HG02588 (cell line): ENCODE data around the gene SKOR2.

Experiments
- ATAC-seq: cut with Tn5 transposase; IDR thresholded peaks from one replicate; pipeline ENCODE4 v1.9.1; 2021; ENCODE audit warnings: mild to moderate bottlenecking, moderate library complexity; ENCODE audit not compliant: unreplicated experiment

SKOR2 gene

DNA sequence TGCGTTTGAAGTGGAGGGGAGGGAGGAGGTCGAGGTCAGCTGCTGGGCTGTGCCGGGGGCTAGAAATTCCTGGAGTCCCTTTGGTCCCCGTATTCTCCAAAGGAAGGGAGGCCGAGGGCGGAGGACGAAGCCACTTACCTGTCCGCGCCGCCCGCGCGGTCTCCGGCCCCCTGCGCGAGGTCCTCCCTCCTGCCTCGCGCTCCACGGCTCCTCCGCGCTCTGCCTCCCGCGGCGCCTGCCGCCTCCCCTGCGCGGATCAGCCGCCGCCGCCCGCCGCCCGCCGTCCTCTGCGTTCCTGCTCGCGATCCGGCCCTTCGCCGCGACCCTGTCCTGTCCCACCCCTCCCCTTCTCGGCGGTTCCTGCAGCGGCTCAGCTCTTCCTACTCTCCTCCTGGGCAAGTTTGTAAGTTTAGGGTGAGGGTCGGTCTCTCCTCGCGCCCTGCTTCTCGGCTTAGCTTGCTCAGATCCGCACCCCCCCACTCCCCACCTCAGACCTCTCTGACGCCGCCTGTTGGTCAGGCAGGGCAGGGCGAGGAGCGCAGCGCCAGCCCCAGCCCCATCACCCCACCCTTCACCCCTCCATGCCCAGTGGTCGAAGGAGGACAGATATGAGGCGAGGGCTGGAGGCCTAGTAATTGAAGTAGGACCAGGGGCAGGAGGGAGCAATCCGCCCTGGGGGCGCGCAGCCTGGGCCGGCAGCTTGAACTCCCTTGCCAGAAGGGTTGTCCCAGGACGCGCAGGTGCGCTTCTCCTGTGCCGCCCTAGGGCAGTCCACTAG, 9.7 kb upstream of the SKOR2 start:
- ATAC-seq: no peak

DNA sequence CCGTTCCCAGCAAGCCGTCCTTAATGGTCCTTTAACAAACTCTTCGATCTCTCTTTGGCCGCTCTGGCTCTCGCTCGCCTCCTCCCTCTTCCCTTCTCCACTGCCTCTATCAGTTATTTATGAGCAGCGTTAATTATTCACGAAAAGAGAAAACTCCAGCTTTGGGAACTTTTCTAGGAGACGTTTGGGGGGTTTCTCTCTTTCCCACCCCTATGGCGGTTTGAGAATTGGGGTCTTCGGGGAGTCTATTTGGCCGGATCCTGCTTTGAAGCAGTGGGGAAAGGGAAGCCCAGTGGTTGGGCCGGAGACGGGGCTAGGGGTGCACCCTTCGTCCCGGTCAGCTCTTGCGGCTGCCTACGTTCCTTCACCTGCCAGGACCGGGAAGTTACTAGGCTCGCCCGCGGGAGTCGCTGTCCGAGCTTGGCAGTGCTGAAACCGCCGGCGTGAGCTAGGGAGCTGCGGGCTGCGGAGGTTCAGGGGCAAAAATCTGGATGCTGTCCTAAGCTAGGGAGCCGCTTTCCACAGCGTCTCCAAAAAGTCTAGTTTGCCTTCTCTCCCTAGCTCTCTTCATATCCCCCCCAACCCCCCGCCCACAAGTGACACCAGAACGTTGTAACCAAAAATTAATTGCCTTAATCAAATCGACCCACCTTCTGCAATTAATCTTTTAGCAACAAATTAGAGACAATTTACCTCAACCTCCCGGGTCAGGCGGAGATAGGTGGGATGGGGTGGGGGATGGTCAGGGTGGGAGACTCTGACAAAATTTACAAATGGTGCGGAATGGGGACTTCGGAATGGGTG, 8.9 kb upstream of the SKOR2 start:
- no peak for ATAC-seq

DNA sequence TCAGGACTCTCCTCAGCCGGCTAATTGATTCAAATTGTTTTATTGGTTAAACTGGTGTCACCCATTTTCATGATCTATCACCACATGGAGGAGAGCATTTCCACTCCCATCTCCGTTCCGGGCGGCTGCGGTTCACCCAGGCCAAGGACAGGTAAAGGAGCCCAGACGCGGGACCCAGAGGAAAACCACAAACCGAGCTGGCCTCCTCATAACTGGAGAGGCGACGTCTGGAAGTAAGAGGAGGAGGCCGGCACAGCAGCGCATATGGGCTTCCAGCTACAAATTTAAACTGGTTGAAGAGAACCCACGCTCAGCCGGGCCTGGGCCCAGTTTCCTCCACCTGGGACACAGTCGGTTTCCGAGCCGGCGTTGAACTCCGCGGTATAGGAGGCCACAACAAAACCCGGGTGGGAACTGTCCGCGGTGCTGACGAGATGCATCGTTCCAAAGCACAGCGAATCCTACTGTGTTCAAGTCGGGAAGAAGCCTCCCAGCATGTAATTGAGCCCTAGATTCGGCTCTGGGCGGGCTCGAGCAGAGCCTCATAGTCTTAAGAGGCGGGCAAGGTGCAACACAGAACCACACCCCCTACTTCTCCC, 3.0 kb upstream of the SKOR2 start:
- no peak for ATAC-seq

DNA sequence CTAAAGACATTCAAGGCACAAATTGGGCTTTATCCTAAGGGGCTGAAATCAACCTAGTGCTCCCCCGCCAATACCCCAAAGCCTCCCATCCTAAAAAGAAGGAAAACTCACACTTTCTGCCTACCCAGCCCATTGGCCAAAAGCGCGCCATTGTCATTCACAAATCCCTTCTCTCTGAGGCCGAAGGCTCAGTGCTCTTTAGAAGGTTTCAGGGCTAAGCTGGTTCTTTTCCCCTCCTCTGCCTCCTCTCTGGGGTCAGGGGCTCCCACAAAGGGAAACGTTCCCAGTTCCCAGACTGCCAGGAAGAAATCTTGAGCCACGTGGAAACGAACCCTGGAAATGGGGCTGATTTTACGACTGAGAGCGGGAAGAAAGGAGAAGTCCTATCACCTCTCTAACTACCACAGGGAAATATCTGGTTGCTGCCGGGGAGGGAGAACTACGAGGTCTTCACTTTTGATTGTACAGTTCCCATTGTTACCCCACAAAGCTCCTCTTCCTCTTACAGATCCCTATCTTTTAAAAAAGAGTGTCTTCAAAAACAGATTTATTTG, 1.7 kb upstream of the SKOR2 start:
- ATAC-seq: no peak

DNA sequence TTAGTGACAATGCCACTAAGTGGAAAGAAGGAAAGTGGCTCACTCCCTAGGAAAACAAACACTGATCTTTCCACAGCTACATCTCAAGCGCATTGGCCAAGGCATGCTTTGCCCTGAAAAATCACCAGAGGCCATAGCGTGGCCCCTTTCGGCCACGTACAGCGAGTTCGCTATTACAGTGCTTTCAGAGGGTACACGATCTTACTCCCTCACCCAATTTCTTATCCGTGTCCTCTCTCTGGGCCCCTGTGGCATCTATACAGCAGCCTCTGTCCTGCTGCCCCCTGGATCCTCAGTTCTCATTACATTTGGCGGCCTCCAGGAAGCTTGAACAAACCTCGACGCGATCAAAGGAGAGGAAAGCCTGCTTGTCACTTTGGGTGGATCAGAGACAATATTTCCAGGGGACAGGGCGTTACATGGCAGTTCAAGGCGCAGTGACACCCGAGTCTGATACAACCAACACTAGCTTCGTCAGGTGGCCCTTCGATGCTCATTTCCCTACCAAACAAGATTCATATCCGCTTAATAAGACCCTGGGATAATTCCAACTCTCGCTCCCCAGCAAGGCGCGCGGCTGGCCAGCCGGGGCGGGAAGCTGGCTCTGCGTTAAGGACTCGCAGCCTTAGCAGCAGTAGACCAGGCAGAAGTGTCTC, 941 bp downstream of the SKOR2 start:
- no peak for ATAC-seq

DNA sequence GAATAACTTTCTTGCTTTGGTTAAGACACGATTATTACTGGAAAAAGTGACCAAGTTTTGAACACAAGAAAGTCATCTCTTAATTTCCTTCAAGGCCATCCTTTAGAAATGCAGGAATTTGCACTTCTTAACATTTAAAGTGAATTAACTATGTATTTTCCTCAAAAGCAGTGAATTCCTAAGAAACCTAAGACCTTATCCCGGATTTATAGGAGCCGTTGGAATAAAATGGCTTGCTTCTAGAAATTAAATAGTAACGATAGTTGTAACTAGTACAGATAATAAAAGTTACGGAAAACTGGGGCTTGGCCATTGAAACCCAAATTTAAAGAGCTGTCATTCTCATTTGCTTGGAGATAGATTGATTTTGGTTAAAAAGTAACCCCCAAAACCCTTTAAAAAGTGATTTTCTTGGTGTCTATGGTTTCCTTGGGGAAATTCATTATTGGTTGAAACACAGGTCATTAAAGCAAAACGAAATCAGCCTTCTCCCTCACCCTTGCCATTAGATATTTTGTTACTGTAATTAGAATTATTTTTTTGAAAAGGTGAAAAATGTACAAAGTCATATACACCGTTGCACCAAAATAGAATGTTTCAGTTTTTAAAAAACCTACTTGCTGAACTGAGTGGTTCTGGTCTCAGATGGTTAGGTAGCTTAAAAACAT, 2.0 kb downstream of the SKOR2 start:
- no peak for ATAC-seq

DNA sequence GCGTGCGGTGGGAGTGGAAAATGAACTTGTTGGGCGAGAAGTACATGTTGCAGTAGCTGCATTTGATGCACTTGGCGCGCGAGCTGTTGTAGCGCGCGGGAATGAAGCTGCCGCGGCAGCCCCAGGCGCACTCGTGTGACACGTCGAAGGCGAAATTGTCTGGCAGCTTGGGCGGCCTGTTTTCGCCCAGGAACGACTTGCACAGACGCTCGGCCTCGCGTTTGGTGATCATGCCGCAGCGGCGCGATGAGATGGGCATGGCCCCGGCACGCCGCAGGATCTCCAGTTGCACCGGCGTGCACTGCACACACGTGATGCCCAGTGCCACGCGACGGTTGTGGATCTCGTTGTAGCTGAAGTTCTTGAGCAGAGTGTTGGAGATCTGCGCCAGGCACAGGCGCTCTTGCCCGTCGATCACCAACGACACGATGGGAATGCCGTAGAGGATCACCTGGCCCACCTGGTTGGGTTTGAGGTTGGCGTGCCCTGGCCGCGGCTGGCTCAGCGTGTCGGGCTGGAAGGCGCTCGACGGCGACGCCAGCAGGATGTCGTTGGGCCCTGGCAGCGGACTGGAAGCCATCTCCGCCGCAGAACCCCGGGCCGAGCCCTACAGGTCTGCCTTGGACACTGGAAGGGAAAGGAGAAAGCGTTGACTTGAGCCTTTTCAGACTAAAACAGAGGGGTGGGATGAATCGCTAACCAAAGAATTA, 2.7 kb downstream of the SKOR2 start:
- ATAC-seq: no peak

DNA sequence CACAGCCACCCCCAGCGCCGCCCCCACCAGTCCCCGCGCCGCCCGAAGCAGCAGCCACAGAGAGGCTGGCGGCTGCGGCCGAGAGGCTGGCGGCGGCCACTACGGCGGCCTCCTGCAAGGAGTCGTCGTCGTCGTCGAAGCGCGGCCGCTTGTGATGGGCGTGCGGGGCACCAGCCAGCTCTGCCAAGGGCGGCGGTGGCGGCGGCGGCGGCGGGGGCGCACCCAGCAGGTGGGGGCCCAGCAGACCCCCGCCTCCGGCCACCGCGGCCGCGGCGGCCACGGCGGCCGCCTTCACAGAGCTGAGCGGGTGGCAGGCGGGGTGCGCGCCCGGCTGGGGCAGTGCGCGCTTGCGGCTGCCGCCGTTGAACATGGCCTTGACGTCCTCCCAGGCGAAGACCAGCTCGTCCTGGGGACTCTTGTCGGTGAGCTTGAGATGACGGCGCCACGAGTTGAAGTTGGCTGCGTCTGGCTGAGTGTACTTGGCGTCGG, 3.3 kb downstream of the SKOR2 start:
- ATAC-seq: no peak

DNA sequence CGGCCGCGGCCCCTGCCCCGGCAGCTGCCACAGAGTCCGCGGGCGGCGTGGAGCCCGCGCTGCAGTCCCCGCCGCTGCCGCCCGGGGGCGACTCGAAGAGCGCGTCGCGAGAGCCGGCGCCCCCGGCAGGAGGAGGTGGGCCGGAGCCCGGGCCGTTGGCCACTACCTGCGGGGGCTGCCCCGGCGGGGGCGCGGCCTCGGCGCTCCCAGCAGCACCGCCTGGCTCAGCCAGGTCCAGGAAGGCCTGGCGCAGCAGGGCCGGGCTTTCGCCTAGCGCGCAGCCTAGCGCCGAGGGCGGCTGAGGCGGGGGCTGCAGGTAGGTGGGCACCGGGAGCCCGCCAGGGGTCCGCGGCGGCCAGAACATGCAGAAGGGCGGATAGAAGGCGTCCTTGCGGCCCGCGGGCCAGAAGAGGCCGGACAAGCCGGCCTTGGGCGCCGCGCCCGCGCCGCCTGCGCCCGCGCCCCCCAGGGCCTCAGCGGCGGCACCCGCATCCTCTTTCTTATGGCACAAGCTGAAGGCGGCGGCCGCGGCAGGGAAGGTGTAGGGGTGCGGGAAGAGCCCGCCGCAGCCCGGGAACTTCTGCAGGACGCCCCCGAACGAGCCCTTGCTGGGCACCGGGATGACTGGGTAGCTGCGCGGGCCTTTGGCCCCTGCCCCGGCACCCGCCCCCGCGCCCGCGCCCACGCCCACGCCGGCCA, 3.9 kb downstream of the SKOR2 start:
- no peak for ATAC-seq

DNA sequence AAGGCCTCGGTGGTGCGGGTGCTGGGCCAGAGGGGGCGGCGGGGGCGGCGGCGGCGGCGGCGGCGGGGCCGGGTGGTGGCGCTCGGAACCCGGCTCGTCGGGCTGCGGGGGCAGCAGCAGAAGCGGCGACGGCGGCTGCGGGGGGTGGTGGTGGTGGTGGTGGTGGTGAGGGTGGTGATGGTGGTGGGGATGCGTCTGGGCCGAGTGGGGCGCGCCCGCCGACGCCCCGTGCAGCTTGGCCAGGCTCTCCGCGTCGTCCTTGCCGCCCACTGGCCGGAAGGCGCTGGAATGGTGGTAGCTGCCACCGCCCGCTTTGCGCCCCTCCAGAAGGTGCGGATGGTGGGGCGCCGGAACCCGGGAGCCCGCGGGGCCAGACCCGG, 4.4 kb downstream of the SKOR2 start:
- ATAC-seq: no peak

DNA sequence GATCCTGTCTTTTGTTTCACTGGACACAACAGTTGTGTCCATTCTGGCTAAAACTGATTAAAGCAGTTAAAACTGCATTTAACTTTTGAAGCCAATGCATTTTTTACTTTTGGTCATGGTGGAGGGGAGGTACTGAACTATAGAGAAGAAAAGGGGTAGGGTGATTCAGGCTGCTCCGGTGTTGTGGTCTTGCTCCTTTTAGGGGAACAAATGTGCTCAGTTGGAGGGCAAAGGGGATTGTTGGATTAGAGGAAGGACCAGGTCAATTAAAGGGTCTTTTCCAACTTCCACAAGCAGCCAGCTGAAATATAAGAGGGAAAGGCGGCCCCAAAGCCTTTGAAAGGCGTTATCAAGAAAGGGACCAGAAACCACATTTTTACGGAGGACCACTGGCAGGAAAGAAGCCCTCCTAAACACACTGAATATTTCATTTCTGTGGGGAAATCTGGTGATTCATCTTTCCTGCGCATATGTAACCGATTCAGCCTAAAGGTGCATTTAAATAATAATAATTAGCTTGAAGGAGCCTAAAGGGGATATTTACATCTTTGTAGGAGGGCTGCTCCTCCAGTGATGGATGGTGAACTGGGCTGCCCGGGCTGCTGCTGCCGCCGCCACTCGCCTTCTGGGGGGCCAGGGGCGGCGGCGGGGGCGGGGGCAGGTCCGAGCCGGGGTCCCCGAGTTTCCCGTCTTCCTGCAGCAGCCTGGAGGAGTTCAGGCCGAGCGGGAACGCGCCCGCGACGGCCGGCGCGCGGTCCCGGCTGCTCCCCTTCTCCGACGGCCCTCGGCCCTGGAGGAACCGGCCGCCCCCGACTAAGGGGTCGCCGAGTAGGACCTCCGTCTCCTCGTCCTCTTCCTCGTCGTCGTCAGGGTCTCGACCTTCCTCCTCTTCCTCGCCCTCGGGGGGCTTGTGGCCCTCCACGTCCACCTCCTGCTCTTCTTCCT, 5.2 kb downstream of the SKOR2 start:
- no peak for ATAC-seq

DNA sequence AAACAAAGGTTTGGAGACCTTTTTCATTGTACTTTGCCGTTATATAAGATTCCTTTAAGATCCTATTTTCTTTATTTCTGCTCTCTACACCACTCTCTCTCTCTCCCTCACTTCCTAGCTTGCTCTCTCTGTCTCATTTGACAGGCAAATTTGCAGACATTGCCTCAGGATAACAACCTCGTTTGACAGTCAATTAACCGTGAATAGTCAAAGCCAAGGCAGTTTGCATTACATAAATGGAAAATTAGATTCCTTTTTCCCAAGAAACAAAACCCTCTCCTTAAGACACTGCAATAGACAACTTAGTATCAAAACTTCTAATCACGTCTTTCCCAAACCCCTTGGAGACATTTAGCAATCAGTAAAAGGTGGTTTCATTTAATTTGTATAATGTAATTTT, 7.4 kb downstream of the SKOR2 start:
- ATAC-seq: no peak

DNA sequence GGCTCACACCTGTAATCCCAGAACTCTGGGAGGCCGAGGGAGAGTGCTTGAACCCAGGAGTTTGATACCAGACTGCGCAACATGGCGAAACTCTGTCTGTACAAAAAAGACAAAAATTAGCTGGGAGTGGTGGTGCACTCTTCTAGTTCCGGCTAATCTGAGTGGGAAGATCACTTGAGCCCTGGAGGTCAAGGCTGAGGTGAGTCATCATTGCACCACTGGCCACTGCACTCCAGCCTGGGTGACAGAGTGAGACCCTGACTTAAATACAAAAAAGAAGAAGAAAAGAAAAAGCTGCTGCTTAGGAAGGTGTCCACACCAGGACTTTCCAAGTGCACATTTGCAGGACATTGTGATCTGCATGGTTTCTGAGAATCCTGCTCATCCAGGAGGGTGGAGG, 16.4 kb downstream of the SKOR2 start:
- no peak for ATAC-seq

DNA sequence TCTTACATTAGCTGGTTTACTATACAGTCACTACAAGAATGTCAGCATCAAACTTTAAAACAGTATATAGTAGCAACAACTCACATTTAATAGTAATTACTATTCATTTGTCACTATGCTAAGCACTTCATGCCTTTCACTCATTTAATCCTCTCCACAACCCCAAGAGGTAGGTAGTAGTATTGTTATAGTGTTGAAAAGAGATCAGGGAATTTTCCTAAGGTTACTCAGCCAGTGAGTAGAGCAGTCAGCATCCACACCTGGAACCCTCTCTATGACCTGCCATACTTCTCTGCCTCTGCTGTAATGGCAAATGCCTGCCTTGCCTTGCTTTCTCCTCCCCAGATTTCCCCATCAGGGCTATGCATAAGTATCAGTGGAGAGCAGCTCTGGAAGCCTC, 24.8 kb downstream of the SKOR2 start:
- ATAC-seq: no peak

DNA sequence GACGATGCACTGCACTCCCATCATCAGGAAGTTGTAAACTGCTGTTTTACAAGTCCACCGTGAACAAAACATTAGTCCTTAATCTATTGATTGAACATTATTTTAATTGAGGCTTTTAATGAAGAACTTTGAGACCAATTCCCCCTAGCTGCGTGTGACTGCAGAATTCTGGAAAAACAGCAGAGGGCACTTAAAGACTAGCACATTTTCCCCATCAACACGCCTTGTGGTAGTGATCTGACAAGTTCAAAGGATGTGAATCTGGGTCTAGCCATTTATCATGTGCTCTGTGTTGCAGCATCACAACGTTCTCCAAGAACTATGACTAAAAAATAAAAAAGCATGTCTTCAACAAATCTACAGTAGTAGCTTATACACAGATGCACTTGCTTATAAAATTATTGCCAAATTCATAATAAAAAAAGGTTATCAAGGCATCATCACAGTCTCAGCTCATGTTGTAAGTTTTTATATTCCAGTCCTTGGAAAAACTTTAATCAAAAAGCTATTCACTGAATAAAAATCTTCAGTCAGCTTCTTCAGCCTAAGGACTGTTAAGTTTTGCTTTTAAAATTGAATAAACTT, 35.8 kb downstream of the SKOR2 start:
- no peak for ATAC-seq

DNA sequence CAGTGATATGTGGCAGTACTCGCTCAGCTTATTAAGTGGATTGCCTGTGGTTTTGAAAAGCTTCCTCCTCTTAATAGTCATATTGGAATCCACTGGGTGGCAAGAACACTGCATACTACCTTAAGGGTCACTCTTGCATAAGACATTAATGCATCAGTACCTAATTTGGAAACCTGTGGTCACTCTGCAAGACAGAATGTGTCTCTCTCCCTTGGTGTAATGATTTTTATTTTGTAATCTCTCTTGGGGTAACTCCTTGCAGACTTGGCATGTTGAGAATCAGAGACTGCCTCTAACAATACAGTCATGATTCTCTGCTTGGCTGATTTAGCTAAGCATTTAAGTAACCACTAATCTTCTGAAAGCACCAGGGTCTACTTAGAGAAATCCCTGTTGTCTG, 42.3 kb downstream of the SKOR2 start:
- ATAC-seq: no peak

DNA sequence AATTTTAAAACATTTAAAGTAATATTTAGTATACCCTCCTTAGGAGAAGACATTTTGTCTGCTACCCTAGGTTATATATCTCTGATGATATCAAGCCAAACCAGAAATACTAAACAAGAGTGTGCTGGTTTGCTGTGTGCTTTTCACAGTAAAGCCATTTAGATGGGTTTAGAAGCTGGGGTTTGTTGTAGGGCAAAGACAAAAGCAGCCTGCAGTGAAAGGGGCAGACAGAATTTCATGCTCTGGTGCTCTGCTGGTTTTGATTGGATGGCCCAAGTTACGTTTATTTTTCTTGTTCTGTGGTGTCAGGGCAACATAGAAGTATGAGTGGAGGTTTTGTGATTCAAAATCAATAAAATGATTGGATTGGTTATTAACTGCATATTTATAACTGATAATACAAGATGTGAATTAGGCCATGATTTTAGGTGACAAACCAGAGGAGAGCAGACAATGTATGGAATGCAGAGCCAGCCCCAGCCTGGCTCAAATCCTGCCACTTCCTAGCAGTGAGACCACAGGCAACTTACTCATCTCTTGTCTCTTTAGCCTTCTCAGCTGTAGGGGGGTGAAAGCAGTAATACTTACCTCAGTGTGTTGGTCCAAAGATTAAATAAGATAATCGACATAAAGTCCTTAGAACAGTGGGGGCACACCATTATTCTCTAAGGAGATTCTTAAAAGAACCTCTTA, 44.4 kb downstream of the SKOR2 start:
- ATAC-seq: no peak
